HG02571 (cell line): ENCODE results near the gene ZMIZ1.
"Not testable (repeated sequence)": the region's sequence is repeated elsewhere in the genome, so short reads cannot be mapped to it uniquely, and the experiment has no call there.

ENCODE experiments used
- ATAC-seq: cut with Tn5 transposase; IDR thresholded peaks from one replicate; pipeline ENCODE4 v1.9.1; 2021; ENCODE audit warnings: mild to moderate bottlenecking, moderate library complexity; ENCODE audit not compliant: unreplicated experiment

ZMIZ1 gene

GRCh38 chr10:79030705-79031104 lies 38.1 kb upstream of the ZMIZ1 start:
- ATAC-seq, result no peak

- ATAC-seq, result no peak
These were observed 37.0 kb upstream of the ZMIZ1 start for GRCh38 chr10:79031723-79032122.

GRCh38 chr10:79034271-79034876 lies 34.4 kb upstream of the ZMIZ1 start:
- ATAC-seq, result no peak

DNA sequence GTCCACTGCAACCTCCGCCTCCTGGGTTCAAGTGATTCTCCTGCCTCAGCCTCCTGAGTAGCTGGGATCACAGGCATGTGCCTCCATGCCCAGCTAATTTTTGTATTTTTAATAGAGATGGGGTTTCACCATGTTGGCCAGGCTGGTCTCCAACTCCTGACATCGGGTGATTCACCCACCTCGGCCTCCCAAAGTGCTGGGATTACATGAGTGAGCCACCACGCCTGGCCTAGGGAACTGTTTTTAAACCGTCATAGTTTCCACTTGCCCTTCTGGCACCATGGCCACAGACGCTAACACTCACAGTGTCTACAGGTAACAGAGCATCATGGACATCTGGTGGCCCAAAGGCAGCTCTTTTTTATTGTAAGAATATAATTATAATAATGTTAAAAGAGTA lies 32.4 kb upstream of the ZMIZ1 start:
- not testable (repeated sequence) for ATAC-seq

DNA sequence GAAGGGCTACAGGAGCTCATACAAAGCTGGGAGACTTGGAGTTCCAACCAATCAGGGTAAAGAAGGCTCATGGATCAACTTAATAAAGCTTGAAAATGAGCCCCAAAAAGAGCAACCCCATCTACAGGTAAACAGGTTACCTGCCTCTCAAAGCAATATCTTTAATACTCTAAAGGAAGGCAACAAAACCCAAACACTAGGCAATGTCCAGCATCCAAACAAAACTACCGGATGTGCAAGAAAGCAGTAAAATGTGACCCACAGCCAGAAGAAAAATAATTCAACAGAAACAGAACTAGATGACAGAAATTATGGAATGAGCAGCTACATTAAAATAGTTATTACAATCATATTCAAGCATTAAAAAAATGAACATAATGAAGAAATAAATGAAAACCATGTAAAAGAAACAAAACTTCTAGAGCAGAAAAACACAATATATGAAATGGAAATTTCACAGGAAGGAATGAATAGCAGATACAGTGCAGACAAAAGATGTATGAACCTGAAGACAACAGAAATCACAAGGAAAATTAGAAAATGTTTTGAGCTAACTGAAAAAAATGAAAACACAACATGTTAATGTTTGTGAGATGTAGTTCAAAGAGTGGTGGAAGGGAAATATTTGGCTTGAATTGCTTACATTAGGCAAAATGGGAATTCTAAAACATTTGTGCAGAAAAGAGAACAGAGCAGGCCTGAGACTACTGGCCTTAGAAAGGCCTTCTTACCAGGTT lies 30.5 kb upstream of the ZMIZ1 start:
- no peak for ATAC-seq

DNA sequence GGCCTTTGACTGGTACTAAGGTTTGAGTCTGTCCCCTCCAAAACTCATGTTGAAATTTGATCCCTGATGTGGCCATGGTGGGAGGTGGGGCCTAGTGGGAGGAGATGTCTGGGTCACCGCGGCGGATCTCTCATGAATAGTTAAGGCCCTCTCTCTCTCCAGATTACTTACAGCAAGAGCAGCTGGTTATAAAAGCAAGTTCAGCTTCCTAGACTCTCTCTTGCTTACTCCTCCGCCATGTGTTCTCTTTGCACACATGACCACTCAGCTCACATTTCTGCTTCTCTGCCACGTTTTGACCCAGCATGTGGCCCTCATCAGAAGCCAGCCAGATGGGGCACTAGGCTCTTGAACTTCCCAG lies 29.9 kb upstream of the ZMIZ1 start:
- ATAC-seq, result no peak

DNA sequence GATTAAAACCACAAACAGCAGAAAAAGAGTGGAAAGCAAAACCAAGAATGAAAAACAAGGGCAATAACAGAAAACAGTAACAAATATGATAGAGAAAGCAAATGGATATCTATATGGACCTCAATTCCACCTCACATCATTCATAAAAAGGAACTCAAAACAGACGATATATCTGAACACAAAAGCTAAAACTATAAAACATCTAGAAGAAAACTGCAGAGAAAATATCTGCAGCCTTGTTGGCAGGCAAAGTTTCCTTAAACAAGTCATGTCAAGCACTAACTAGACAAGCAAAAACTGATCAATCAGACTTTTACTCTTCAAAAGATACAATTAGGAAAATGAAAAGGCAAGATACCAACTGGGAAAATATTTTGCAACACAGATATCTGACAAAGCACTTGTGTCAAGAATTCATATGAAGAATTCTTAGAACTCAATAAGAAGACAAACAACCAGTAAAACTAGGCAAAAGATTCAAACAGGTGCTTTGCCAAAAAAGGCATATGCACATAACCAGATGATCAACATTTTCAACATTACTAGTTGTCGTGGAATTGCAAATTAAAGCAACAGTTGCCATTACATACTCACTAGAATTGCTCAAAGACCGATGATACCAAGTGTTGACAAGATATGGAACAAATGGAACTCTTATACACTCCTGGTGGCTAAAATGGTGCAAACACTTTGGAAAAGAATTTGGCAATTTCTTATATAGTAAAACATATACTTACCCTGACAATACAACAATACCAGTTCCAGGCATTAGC lies 25.9 kb upstream of the ZMIZ1 start:
- no peak for ATAC-seq

DNA sequence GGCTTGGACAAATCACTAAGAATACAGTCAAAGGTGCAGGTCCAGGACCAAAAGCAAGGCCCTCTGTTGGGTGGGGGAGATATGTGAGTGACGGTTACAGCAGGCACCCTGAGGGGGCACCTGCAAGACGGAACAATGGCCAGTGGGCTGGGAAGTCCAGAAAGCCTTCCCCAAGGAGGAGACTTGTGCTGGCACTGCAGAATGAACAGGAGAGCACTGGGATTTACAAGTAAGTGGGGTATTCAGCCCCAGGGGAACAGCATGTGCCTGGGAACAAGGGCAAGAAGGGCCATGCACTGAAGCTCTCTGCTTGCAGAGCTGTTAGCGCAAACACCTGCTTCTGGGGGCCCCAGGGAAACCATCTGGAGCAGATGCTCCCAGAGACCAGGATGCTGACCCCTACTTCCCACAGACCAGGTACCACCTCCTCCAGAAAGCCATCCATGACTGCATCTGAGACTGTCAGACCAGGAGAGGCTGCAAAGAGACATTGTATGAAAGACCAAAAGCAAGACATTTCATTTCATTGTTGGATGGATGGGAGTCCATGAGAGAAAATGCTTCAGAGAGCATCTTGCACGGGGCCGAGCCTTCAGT lies 24.6 kb upstream of the ZMIZ1 start:
- ATAC-seq, result no peak

DNA sequence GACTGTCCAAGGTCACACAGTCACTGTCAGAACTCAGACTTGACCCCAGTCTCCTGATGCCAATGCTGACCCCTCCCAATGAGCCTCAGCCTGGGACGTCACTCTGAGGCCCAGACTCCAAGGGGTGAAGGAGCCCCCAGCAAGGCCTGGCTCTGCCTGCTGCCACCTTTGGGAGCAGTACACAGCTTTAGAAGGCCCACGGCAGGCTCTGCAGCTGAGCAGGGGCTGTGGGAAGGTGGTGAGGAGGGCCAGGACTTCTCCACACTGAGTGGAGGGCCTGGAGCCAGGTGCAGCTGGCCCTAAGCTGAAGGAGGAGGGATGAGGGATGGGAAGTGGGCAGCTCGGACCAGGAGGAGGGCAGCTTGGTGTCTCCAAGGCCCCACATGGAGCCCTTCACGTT lies 23.9 kb upstream of the ZMIZ1 start:
- no peak for ATAC-seq

DNA sequence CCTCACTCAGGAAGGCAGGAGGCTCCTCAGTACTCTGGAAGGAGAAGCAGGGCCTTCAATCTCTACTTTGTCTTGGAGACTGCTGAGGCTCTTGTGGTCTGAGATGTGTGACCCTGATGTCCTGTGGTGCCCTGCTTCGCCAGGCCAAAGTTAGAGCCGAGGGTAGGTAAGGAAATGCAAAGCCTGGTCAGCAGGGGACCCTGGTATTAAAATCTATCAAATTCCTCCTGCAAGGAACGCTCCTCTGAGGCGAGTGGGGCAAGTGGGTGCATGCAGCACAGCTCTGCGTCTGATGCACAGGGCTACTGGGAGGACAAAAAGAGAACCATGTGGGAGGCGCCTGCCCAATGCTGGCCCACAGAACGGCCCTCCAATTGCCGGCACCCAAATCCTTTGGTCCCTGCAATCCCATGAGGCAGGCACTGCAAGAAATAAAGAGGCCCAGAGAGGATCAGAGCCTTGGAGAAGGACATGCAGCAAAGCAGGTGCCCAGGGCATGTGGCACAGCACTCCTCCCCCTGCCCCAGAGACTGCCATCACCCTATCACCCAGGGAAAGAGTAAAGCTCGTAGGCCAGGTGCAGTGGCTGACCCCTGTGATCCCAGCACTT lies 23.1 kb upstream of the ZMIZ1 start:
- ATAC-seq, result no peak

GRCh38 chr10:79046326-79046725 lies 22.4 kb upstream of the ZMIZ1 start:
- ATAC-seq, result no peak

DNA sequence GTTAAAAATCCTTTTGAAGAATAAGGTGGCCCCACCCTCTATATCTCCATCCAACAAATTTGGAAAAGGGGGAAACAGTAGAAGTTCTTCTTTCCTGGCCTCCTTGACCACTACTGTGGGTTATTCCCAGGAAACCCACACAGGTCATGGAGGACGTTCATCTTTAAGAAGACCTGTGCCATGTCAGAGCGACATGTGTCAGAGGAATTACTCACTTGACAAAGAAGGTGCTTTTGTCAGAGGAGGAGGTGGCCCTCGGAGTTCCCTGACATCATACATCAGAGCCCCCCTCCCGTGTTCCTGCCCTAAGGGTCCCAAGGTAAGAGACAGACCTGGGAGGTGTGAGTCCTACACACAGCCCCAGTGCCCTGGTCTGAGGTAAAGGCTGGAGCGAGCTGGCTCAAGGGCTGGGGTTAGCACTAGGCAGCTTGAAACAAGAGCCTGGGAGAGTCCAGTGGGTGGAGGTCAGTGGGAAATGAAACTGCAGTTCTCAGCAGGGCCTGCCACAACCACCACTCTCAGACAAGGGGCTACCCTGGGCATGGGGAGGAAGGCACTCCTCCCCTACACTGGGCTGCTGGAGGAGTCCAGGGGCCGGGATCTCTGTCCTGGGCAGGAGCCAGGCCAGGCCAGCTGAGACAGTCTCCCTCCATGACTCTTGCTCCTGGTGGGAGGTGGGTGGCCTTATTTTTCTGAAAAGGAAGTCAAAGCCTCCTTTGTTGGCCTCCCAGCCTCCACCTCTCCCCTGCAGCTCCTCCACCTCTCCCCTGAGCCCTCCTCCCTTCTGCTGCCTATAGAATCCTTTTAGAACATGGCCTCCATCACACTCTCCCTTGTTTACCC lies 21.8 kb upstream of the ZMIZ1 start:
- ATAC-seq, result no peak

- ATAC-seq, result no peak
These were observed 21.2 kb upstream of the ZMIZ1 start for GRCh38 chr10:79047584-79047874.

DNA sequence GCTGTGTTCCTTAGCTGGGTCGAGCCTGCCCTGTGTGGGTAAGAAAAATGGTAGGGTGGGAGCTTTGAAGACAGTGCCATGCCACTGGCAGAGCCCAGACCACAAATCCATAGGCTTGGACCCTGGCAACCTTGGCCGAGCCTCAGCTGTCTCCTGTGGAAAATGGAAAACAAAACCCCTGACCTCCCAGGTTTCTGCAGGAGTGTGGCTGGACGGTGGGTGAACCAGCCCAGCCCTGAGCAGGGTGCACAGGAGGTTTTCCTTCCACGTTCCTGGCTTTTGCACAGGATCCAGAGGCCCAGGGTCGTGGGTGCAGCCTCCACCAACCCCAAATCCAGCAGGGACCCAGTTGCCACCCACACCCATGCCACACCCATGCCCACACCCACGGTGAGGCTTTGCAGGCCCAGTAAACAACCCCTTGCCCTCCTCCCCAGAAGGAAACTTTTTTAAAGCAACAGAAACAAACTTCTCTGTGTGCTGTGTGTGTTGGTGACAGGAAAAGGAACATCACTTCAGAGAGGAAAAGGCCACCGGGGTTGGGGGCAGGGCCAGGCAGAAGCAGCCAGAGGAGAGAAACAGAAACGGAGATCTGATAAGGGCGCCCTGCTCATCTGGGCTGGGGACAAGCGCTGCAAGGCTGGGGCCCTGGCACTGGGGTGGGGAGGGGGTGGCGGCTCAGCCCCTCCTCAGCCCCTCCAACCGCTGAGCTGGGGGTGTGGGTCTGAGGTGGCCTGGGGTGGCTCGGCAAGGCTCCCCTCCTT lies 20.7 kb upstream of the ZMIZ1 start:
- no peak for ATAC-seq

DNA sequence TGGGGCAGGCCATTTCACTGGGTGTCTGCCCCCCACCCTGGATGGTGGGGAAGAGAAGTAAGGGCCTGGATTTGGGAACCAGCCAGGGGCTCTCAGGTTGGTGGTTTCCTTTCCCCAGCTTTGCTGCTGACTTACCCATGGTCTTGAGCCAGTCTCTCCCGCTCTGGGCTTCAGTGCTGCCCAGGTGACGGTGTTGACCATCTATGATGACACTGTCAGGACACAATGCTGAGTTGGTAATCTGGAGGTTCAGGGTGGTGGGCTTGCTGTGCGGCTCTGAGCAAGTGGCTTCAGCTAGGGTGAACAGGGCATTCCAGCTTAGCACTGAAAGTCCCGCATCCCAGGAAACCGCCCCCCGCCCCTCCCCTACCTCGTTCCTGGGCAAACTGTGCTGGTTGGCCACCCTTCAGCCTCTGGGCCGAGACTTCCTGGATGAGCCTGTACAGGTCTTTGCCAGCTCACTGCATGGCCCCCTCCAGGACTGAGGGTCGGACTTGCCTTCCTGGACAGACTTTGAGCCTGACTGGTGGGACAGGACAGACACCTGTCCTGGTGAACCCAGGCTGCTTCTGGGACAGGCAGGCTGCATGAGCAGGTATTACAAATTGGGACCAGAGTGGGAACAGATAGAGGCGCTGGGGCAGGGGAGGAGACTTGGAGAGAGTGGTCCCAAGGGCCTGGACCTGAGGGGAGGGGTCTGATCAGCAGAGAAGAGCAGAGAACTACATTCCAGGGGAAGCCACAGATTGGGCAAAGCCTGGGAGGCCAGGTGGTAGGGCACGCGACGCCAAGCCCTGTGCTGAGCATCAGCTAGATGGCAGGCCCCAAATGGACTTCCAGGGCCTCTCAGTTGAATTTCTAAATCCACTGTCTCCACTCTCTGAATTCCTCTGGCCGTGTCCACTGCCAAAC lies 19.9 kb upstream of the ZMIZ1 start:
- no peak for ATAC-seq

GRCh38 chr10:79049931-79050895 lies 18.6 kb upstream of the ZMIZ1 start:
- ATAC-seq, result no peak

DNA sequence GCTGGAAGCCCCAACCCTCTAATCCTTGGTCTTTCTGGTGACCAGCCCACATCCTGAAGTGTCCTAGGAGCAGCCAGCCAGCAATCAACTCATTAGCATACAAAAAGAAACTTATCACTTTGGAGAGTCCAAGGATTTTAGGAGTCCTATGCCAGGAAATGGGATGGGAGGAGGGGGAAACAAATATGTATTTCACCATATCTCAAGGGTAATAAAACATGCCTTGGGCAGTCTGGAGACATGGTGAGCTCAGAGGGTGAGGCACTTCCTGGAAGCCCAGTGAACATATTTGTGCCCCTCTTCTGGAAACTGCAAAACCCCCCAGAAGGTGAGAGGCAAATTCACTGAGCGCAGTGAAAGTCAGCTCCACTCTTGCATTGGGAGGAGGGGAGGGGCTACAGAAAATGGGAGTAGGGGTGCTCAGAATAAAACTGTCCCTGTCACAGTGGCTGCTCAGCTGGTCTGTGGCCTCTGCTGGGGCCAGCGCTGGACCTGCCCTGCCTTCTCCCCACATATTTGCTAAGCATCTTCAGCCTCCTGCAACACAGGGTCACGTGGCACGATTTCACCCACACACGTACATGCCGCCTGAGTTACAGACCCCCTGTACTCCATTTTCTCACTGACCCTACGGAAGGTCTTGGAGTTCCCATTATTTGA lies 17.7 kb upstream of the ZMIZ1 start:
- ATAC-seq, result no peak
